Measurements from ENCODE around the gene SREBF1.

DNA sequence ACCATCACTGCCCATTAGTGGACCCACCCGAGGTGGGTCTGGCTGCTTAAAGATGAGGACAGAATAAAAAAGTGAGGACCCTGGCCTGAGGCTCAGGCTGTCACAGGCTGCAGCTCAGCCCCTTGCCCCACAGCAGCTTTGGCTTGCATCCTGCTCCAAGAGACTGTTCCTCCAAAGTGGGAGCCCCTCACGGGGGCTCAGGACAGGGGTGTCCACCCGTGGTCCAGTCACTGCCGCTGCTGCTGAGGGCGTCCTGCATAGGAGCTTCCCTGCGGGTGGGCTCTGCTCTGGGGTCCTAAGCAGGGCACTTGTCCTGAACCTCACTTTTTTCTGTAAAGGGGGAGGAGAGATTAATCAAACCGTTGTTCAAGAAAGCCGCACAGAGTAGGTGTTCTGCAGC, 47.8 kb downstream of the SREBF1 start:
- TF ChIP-seq EP300 (IDR thresholded peaks at IDR 0.05) (no peak), POLR2A (IDR thresholded peaks at IDR 0.05) (no peak)
- TF ChIP-seq, protein P1, sequence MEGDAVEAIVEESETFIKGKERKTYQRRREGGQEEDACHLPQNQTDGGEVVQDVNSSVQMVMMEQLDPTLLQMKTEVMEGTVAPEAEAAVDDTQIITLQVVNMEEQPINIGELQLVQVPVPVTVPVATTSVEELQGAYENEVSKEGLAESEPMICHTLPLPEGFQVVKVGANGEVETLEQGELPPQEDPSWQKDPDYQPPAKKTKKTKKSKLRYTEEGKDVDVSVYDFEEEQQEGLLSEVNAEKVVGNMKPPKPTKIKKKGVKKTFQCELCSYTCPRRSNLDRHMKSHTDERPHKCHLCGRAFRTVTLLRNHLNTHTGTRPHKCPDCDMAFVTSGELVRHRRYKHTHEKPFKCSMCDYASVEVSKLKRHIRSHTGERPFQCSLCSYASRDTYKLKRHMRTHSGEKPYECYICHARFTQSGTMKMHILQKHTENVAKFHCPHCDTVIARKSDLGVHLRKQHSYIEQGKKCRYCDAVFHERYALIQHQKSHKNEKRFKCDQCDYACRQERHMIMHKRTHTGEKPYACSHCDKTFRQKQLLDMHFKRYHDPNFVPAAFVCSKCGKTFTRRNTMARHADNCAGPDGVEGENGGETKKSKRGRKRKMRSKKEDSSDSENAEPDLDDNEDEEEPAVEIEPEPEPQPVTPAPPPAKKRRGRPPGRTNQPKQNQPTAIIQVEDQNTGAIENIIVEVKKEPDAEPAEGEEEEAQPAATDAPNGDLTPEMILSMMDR (IDR thresholded peaks at IDR 0.05): no peak
